GM21717 (cell line): Measurements from ENCODE around the gene KIF23.
"Not testable (repeated sequence)": the region's sequence is repeated elsewhere in the genome, so short reads cannot be mapped to it uniquely, and the experiment has no call there.

Experiments
- ATAC-seq: cut with Tn5 transposase; IDR thresholded peaks from one replicate; pipeline ENCODE4 v1.9.1; 2021; ENCODE audit warnings: mild to moderate bottlenecking, moderate library complexity; ENCODE audit not compliant: unreplicated experiment

Gene KIF23

GRCh38 chr15:69413822-69414700 is at the start of gene KIF23:
Gene KIF23, plus strand, starts transcription at chr15:69414349. Its CDS starts 117 bp downstream, at chr15:69414466.
- ATAC-seq, result peak; percentile 91

GRCh38 chr15:69367236-69367635 is 46.9 kb upstream of the KIF23 start:
- ATAC-seq, result no peak

GRCh38 chr15:69369631-69370030 is 44.5 kb upstream of the KIF23 start:
- no peak for ATAC-seq

GRCh38 chr15:69373406-69373805 is 40.7 kb upstream of the KIF23 start:
- ATAC-seq, result no peak

GRCh38 chr15:69375151-69375790 is 38.9 kb upstream of the KIF23 start:
- no peak for ATAC-seq

- no peak for ATAC-seq
Observed at GRCh38 chr15:69377216-69377970, 36.8 kb upstream of the KIF23 start.

GRCh38 chr15:69380100-69380725 is 33.9 kb upstream of the KIF23 start:
- no peak for ATAC-seq

- no peak for ATAC-seq
Observed at GRCh38 chr15:69380726-69381105, 33.4 kb upstream of the KIF23 start.

GRCh38 chr15:69382176-69382575 is 32.0 kb upstream of the KIF23 start:
- ATAC-seq, result not testable (repeated sequence)

GRCh38 chr15:69384066-69384465 is 30.1 kb upstream of the KIF23 start:
- ATAC-seq, result not testable (repeated sequence)

GRCh38 chr15:69384626-69385598 is 29.2 kb upstream of the KIF23 start:
- no peak for ATAC-seq

- no peak for ATAC-seq
Observed at GRCh38 chr15:69385831-69386230, 28.3 kb upstream of the KIF23 start.

- ATAC-seq, result no peak
Observed at GRCh38 chr15:69386284-69386683, 27.9 kb upstream of the KIF23 start.

- ATAC-seq, result no peak
Observed at GRCh38 chr15:69388260-69388705, 25.9 kb upstream of the KIF23 start.

GRCh38 chr15:69389426-69389825 is 24.7 kb upstream of the KIF23 start:
- ATAC-seq, result no peak

- no peak for ATAC-seq
Observed at GRCh38 chr15:69390575-69390974, 23.6 kb upstream of the KIF23 start.

GRCh38 chr15:69391046-69391757 is 22.9 kb upstream of the KIF23 start:
- no peak for ATAC-seq

- no peak for ATAC-seq
Observed at GRCh38 chr15:69392352-69392751, 21.8 kb upstream of the KIF23 start.

- no peak for ATAC-seq
Observed at GRCh38 chr15:69393831-69394491, 20.2 kb upstream of the KIF23 start.
